GM18867 (cell line): ENCODE results near the gene SYTL5.

Source experiments
- ATAC-seq: cut with Tn5 transposase; IDR thresholded peaks from one replicate; pipeline ENCODE4 v1.9.1; 2021; ENCODE audit warnings: mild to moderate bottlenecking, moderate library complexity; ENCODE audit not compliant: unreplicated experiment

The SYTL5 gene

GRCh38 chrX:38086451-38087215 is 80.3 kb downstream of the SYTL5 start:
- ATAC-seq: no peak

GRCh38 chrX:38087594-38087993 is 81.2 kb downstream of the SYTL5 start:
- no peak for ATAC-seq

- ATAC-seq: no peak
Measured at GRCh38 chrX:38089173-38089982, 83.0 kb downstream of the SYTL5 start.

GRCh38 chrX:38095971-38096529 is 89.7 kb downstream of the SYTL5 start:
- ATAC-seq: peak; percentile 53

- no peak for ATAC-seq
Measured at GRCh38 chrX:38099688-38100087, 93.3 kb downstream of the SYTL5 start.

- no peak for ATAC-seq
Measured at GRCh38 chrX:38102240-38102639, 95.9 kb downstream of the SYTL5 start.

- ATAC-seq: no peak
Measured at GRCh38 chrX:38102875-38103274, 96.5 kb downstream of the SYTL5 start.

- peak; percentile 81 for ATAC-seq
Measured at GRCh38 chrX:38103857-38104812, 97.8 kb downstream of the SYTL5 start.

GRCh38 chrX:38105216-38105725 is 98.9 kb downstream of the SYTL5 start:
- no peak for ATAC-seq

- no peak for ATAC-seq
Measured at GRCh38 chrX:38106991-38107655, 100.8 kb downstream of the SYTL5 start.

- no peak for ATAC-seq
Measured at GRCh38 chrX:38108364-38108763, 102.0 kb downstream of the SYTL5 start.

GRCh38 chrX:38109042-38109898 is 102.9 kb downstream of the SYTL5 start:
- ATAC-seq: no peak

- no peak for ATAC-seq
Measured at GRCh38 chrX:38110231-38110630, 103.9 kb downstream of the SYTL5 start.

GRCh38 chrX:38111196-38111595 is 104.8 kb downstream of the SYTL5 start:
- ATAC-seq: no peak

GRCh38 chrX:38112566-38112965 is 106.2 kb downstream of the SYTL5 start:
- ATAC-seq: peak; percentile 74

GRCh38 chrX:38116706-38117105 is 110.4 kb downstream of the SYTL5 start:
- no peak for ATAC-seq

GRCh38 chrX:38117485-38117884 is 111.1 kb downstream of the SYTL5 start:
- peak; percentile 64 for ATAC-seq

GRCh38 chrX:38124000-38124399 is 117.6 kb downstream of the SYTL5 start:
- no peak for ATAC-seq

- ATAC-seq: no peak
Measured at GRCh38 chrX:38126179-38126578, 119.8 kb downstream of the SYTL5 start.
